Liver (tissue), 3 donors: ENCODE measurements around the gene SOCS3.

ENCODE experiments used
- CTCF ChIP-seq: fragments of 150-350 bp; IDR thresholded peaks from 2 replicates; pipeline ENCODE4 v1.5.1; 2017; ENCODE audit warnings: improper control_type of control experiment, low read depth, low read length; ENCODE audit not compliant: missing input control
- EGR1 ChIP-seq, 2 donors: IDR thresholded peaks; 2 replicates each; pipeline ENCODE4 v1.6.1; 2016 to 2018; ENCODE audit warnings: antibody characterized with exemption in 2 of 2, low read depth in 2 of 2
- GABPA ChIP-seq, 2 donors: IDR thresholded peaks in 1 of 2; conservative IDR thresholded peaks in 1 of 2; 2 replicates each; pipeline ENCODE4 v1.6.1; 2016; ENCODE audit warnings: antibody characterized with exemption in 2 of 2, mild to moderate bottlenecking in 1 of 2, moderate library complexity in 1 of 2
- HNF4A ChIP-seq, 2 donors: conservative IDR thresholded peaks; 2 replicates each; pipeline ENCODE4 v1.6.1; 2016; ENCODE audit warnings: antibody characterized with exemption in 2 of 2, mild to moderate bottlenecking in 2 of 2
- JUND ChIP-seq, 2 donors: IDR thresholded peaks; 2 replicates each; pipeline ENCODE4 v1.6.1; 2016; ENCODE audit warnings: antibody characterized with exemption in 2 of 2
- MAX ChIP-seq: IDR thresholded peaks from 2 replicates; pipeline ENCODE4 v1.6.1; 2016; ENCODE audit warnings: antibody characterized with exemption
- RAD21 ChIP-seq, 2 donors: IDR thresholded peaks; 2 replicates each; pipeline ENCODE4 v1.6.1; 2016; ENCODE audit warnings: antibody characterized with exemption in 2 of 2, mild to moderate bottlenecking in 2 of 2
- REST ChIP-seq: IDR thresholded peaks from 2 replicates; pipeline ENCODE4 v1.6.1; 2016; ENCODE audit warnings: antibody characterized with exemption, mild to moderate bottlenecking
- RXRA ChIP-seq, 2 donors: IDR thresholded peaks; 2 replicates each; pipeline ENCODE4 v1.6.1; 2017 to 2018; ENCODE audit warnings: antibody characterized with exemption in 2 of 2, mild to moderate bottlenecking in 1 of 2
- TAF1 ChIP-seq: conservative IDR thresholded peaks from 2 replicates; pipeline ENCODE4 v1.6.1; 2016; ENCODE audit warnings: antibody characterized with exemption, mild to moderate bottlenecking
- YY1 ChIP-seq: IDR thresholded peaks from 2 replicates; pipeline ENCODE4 v1.6.1; 2016; ENCODE audit warnings: antibody characterized with exemption, mild to moderate bottlenecking
- ZBTB33 ChIP-seq: IDR thresholded peaks from 2 replicates; pipeline ENCODE4 v1.6.1; 2016; ENCODE audit warnings: antibody characterized with exemption
- donor health status: healthy.
- donor health status: healthy.

GRCh38 chr17:78315355-78316114, 44.3 kb downstream of the SOCS3 start:
- no peak for TF ChIP-seq CTCF
- no peak for TF ChIP-seq JUND (IDR thresholded peaks at IDR 0.05)
- no peak for TF ChIP-seq EGR1 (IDR thresholded peaks at IDR 0.05; ENCODE audit: low read depth in 2 of 2)
- TF ChIP-seq MAX: no peak
- no peak for TF ChIP-seq GABPA (IDR thresholded peaks at IDR 0.05 in 1 of 2, conservative IDR thresholded peaks at IDR 0.05 in 1 of 2)
- no peak for TF ChIP-seq TAF1
- no peak for TF ChIP-seq YY1
- no peak for TF ChIP-seq HNF4A (conservative IDR thresholded peaks at IDR 0.05)
- TF ChIP-seq RXRA (IDR thresholded peaks at IDR 0.05): no peak
- no peak for TF ChIP-seq REST
- TF ChIP-seq ZBTB33: no peak
- TF ChIP-seq RAD21 (IDR thresholded peaks at IDR 0.05): no peak
